SH-SY5Y (cell line): Measurements from ENCODE around the gene HNRNPUL1.

Experiments used
- GATA2 ChIP-seq: IDR thresholded peaks from 2 replicates; pipeline ENCODE4 v1.6.1; 2011; ENCODE audit warnings: mild to moderate bottlenecking, low read depth, low read length
- GATA3 ChIP-seq: IDR thresholded peaks from 2 replicates; pipeline ENCODE4 v1.6.1; 2011; ENCODE audit warnings: low read depth, mild to moderate bottlenecking, low read length, moderate library complexity

- no peak for TF ChIP-seq GATA3
- no peak for TF ChIP-seq GATA2
Observed at GRCh38 chr19:41310033-41310831, 46.1 kb downstream of the HNRNPUL1 start, which contains the start of gene CCDC97.
